Measurements from ENCODE around the gene POT1.

Gene POT1

DNA sequence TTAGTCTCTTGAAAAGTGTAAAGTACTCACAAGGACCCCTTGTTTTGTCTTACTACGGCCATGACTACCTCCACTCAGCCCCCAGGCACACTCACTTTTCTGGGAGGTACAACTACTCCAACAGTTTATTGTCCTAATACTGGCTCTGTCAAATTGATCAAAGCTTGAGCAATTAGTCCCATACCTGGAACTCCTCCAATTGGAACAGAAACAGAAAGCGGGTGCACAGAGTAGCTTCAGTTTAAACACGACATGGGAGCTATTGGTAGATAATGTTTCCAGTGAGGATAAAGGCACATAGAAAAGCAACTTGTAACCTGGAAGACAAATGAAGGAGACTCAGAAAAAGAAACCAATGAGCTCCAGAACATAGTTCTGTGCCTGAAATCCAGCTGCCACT, 156.3 kb downstream of the POT1 start:
- DNase-seq (ENCODE audit: low read depth in 2 of 2): no peak
